HepG2 (cell line): Measurements from ENCODE around the gene MYO1E.

Source experiments
- HNF4G ChIP-seq, 2 experiments: sonication (generic) in 1 of 2; formaldehyde crosslinking in 1 of 2; IDR thresholded peaks; 2 replicates each; pipeline versions ENCODE4 v1.4.0 to v1.6.1; 2011 to 2020; ENCODE audit warnings: borderline replicate concordance in 2 of 2, low read depth in 2 of 2, mild to moderate bottlenecking in 2 of 2, low read length in 1 of 2, missing genetic modification reagents in 1 of 2, moderate library complexity in 1 of 2
- JUN ChIP-seq: sonication (generic); formaldehyde crosslinking; IDR thresholded peaks from 2 replicates; pipeline ENCODE4 v1.4.0; 2020; ENCODE audit warnings: mild to moderate bottlenecking, missing genetic modification reagents
- SMARCE1 ChIP-seq: fragments of 450-650 bp; IDR thresholded peaks from 2 replicates; pipeline ENCODE4 v1.6.1; 2017; ENCODE audit warnings: borderline replicate concordance
- SMC3 ChIP-seq: IDR thresholded peaks from 2 replicates; pipeline ENCODE4 v1.6.1; 2011; ENCODE audit warnings: low read length, improper control_type of control experiment
- XBP1 ChIP-seq: sonication (generic); formaldehyde crosslinking; IDR thresholded peaks from 2 replicates; pipeline ENCODE4 v1.5.0; 2020; ENCODE audit warnings: missing genetic modification reagents
- ZBTB1 ChIP-seq: sonication (generic); formaldehyde crosslinking; IDR thresholded peaks from 2 replicates; pipeline ENCODE4 v1.4.0; 2020; ENCODE audit warnings: missing genetic modification reagents, borderline replicate concordance
- ZBTB8A ChIP-seq: sonication (generic); formaldehyde crosslinking; IDR thresholded peaks from 2 replicates; pipeline ENCODE4 v1.4.0; 2020; ENCODE audit warnings: mild to moderate bottlenecking, low read depth, missing genetic modification reagents, borderline replicate concordance
- TF ChIP-seq, protein P1 (sequence below): sonication (generic); formaldehyde crosslinking; IDR thresholded peaks from 2 replicates; pipeline ENCODE4 v1.5.0; 2020; ENCODE audit warnings: mild to moderate bottlenecking, missing genetic modification reagents, moderate library complexity
- TF ChIP-seq, protein P2 (sequence below): sonication (generic); formaldehyde crosslinking; IDR thresholded peaks from 2 replicates; pipeline ENCODE4 v1.4.0; 2020; ENCODE audit warnings: low read depth, missing genetic modification reagents

DNA sequence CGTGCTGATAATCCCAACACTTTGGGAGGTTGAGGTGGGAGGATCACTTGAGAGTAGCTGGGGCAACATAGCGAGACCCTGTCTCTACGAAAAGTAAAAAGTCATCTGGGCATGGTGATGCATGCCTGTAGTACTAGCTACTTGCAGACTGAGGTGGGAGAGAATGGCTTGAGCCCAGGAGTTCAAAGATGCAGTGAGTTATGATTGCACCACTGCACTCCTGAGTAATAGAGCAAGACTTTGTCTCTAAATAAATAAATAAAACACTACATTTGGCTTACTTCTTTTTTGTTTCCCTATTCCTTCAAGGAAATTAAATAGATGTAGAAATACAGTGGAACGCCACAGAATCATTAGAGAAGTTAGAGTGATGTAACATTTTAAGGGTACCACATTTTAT lies 186.2 kb downstream of the MYO1E start:
- TF ChIP-seq HNF4G (IDR thresholded peaks at IDR 0.05; ENCODE audit: borderline replicate concordance, low read depth, low read length) (no peak), HNF4G (CRISPR knock-in tag; IDR thresholded peaks at IDR 0.05; ENCODE audit: borderline replicate concordance, low read depth) (no peak), SMC3 (no peak), ZBTB1 (no peak), JUN (CRISPR knock-in tag) (no peak), SMARCE1 (no peak), XBP1 (no peak), ZBTB8A (CRISPR knock-in tag) (no peak)
- TF ChIP-seq, protein P1, sequence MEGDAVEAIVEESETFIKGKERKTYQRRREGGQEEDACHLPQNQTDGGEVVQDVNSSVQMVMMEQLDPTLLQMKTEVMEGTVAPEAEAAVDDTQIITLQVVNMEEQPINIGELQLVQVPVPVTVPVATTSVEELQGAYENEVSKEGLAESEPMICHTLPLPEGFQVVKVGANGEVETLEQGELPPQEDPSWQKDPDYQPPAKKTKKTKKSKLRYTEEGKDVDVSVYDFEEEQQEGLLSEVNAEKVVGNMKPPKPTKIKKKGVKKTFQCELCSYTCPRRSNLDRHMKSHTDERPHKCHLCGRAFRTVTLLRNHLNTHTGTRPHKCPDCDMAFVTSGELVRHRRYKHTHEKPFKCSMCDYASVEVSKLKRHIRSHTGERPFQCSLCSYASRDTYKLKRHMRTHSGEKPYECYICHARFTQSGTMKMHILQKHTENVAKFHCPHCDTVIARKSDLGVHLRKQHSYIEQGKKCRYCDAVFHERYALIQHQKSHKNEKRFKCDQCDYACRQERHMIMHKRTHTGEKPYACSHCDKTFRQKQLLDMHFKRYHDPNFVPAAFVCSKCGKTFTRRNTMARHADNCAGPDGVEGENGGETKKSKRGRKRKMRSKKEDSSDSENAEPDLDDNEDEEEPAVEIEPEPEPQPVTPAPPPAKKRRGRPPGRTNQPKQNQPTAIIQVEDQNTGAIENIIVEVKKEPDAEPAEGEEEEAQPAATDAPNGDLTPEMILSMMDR (CRISPR knock-in tag): no peak
- TF ChIP-seq, protein P2, sequence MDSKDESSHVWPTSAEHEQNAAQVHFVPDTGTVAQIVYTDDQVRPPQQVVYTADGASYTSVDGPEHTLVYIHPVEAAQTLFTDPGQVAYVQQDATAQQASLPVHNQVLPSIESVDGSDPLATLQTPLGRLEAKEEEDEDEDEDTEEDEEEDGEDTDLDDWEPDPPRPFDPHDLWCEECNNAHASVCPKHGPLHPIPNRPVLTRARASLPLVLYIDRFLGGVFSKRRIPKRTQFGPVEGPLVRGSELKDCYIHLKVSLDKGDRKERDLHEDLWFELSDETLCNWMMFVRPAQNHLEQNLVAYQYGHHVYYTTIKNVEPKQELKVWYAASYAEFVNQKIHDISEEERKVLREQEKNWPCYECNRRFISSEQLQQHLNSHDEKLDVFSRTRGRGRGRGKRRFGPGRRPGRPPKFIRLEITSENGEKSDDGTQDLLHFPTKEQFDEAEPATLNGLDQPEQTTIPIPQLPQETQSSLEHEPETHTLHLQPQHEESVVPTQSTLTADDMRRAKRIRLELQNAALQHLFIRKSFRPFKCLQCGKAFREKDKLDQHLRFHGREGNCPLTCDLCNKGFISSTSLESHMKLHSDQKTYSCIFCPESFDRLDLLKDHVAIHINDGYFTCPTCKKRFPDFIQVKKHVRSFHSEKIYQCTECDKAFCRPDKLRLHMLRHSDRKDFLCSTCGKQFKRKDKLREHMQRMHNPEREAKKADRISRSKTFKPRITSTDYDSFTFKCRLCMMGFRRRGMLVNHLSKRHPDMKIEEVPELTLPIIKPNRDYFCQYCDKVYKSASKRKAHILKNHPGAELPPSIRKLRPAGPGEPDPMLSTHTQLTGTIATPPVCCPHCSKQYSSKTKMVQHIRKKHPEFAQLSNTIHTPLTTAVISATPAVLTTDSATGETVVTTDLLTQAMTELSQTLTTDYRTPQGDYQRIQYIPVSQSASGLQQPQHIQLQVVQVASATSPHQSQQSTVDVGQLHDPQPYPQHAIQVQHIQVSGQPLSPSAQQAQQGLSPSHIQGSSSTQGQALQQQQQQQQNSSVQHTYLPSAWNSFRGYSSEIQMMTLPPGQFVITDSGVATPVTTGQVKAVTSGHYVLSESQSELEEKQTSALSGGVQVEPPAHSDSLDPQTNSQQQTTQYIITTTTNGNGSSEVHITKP: no peak
